ENCODE results near the gene RILPL2.

The RILPL2 gene

GRCh38 chr12:123478069-123478468, 41.6 kb upstream of the RILPL2 start:
- TF ChIP-seq, protein P1, sequence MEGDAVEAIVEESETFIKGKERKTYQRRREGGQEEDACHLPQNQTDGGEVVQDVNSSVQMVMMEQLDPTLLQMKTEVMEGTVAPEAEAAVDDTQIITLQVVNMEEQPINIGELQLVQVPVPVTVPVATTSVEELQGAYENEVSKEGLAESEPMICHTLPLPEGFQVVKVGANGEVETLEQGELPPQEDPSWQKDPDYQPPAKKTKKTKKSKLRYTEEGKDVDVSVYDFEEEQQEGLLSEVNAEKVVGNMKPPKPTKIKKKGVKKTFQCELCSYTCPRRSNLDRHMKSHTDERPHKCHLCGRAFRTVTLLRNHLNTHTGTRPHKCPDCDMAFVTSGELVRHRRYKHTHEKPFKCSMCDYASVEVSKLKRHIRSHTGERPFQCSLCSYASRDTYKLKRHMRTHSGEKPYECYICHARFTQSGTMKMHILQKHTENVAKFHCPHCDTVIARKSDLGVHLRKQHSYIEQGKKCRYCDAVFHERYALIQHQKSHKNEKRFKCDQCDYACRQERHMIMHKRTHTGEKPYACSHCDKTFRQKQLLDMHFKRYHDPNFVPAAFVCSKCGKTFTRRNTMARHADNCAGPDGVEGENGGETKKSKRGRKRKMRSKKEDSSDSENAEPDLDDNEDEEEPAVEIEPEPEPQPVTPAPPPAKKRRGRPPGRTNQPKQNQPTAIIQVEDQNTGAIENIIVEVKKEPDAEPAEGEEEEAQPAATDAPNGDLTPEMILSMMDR (conservative IDR thresholded peaks at IDR 0.05; ENCODE audit: low read depth, low read length), result no peak

DNA sequence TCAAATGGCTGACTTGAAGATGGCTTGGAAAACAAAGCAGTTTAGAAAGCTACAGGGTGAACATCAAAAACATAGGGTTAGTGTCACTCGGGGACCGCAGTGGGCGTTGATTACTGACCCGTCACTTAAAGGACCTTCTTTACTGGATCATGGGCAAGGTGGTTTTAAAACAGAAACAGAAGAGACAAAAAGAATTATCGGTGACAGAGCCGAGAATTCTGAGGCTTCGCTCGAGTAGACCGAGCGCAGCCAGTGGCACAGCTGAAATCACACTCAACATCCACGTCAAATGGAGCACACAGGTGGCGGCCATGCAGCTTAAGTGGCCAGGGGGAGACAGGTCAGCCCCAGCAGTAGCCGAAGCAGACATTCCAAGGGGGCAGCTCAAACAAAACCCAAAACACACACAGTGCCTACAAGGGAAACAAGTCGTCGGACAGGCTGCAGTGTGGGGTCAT, 38.8 kb upstream of the RILPL2 start:
- no peak overlapping the region for H3K4me3 ChIP-seq (ENCODE audit: low read depth, low read length)
- TF ChIP-seq, protein P1 (conservative IDR thresholded peaks at IDR 0.05; ENCODE audit: low read depth, low read length), result no peak

More at GRCh38 chr12:123478069-123478468, 41.6 kb upstream of the RILPL2 start:
- DNase-seq (ENCODE audit: low read depth), result no peak
- H3K4me3 ChIP-seq (ENCODE audit: low read depth, low read length), result no peak overlapping the region

DNA sequence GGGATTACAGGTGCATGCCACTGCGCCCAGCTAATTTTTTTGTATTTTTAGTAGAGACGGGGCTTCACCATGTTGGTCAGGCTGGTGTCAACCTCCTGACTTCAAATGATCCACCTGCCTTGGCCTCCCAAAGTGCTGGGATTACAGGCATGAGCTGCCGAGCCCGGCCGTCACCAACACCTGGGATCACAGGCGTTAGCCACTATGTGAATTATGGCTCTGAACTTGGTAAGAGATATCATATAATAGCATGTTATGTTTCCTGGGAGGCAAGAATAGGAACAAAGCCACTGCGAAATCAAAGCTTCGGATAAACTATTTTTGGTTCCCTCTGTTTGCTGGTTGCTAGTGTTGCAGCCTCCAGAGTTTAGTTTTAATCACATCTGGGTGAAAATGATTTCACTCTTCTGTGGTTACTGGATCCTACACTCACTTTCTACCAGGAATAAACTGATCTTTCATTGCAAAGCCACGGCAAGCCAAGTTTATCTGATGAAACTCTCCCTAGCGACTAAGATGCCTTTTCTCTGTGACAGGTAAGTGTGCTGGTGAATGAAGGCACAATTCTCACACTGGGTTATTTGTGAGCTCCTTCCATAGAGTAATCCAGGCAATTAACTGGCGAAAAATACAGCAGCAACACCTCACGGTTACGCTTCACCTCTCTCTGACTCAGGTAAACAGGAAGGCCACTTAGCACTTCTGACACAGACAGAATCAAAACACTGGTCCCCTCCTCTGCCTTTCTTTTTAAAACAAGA, 38.2 kb upstream of the RILPL2 start:
- DNase-seq (ENCODE audit: low read depth), result no peak
- TF ChIP-seq, protein P1 (conservative IDR thresholded peaks at IDR 0.05; ENCODE audit: low read depth, low read length), result no peak
- H3K4me3 ChIP-seq (ENCODE audit: low read depth, low read length), result no peak overlapping the region

More for the DNA sequence above, 38.8 kb upstream of the RILPL2 start:
- DNase-seq (ENCODE audit: low read depth), result no peak

- TF ChIP-seq, protein P1 (conservative IDR thresholded peaks at IDR 0.05; ENCODE audit: low read depth, low read length), result no peak
- no peak for DNase-seq (ENCODE audit: low read depth)
Observed at GRCh38 chr12:123472438-123472849, 36.0 kb upstream of the RILPL2 start.

DNA sequence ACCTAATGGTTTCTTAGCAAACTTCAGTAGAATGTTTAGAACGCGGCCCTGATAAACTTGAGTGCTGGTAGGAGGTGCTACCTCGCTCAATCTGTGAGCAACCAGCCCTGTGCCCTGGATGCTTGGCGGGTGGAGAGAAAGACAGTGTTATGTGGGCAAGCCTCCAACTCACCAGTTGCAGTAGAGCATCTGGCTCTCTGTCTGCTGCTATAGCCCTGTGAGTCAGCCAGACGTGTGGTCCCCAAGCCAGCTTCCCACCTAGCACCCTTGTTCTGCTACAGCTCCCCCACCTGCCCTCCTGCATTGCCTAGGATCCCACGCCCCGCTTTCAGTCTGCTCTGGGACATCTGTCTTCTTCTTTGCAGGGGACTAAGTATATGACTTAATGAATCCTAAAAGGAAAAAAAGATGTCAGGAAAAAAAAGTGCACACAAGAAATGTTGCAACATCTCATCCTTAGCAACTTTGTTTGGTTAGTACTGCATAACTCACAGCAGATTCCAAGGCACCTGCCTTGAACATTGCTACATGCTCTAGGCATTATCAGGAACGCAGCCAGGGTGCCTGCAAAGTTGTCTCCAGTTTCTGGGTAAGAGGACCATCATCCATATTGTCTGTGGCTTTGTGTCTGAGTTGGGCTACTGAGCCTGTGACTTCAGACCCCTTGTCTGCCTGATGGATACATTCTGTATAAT, 35.0 kb upstream of the RILPL2 start:
- H3K4me3 ChIP-seq (ENCODE audit: low read depth, low read length), result no peak overlapping the region
- TF ChIP-seq, protein P1 (conservative IDR thresholded peaks at IDR 0.05; ENCODE audit: low read depth, low read length), result no peak
- DNase-seq (ENCODE audit: low read depth), result peak; percentile 92

More at GRCh38 chr12:123472438-123472849, 36.0 kb upstream of the RILPL2 start:
- H3K4me3 ChIP-seq (ENCODE audit: low read depth, low read length), result no peak overlapping the region

DNA sequence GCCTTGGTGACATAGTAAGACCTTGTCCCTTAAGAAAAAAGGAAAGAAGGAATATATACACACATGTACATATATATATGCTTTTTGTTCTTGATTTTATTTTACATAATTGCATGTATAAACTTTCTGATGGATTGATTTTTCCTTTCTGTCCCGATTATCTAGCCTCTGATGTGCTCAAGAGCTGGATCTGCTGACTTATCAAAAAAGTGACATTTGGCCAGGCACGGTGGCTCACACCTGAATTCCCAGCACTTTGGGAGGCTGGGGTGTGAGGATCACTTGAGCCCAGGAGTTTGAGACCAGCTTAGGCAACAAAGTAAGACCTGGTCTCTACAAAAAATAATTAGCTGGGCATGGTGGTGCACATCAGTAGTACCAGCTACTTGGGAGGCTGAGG, 33.5 kb upstream of the RILPL2 start:
- no peak for DNase-seq (ENCODE audit: low read depth)
- TF ChIP-seq, protein P1 (conservative IDR thresholded peaks at IDR 0.05; ENCODE audit: low read depth, low read length), result no peak
- no peak overlapping the region for H3K4me3 ChIP-seq (ENCODE audit: low read depth, low read length)

Measured in choroid plexus epithelial cell (primary cell).